IPS-NIHi7 (cell line): ENCODE results near the gene MLF2.
"Not testable (repeated sequence)": the region's sequence is repeated elsewhere in the genome, so short reads cannot be mapped to it uniquely, and the experiment has no call there.

Experiments used
- DNase-seq: peaks from one replicate; pipeline ENCODE4 v3.0.0; 2012; ENCODE audit warnings: mixed read lengths; ENCODE audit errors: extremely low spot score

The MLF2 gene

GRCh38 chr12:6765634-6766581 lies 13.0 kb upstream of the MLF2 start, which contains the start of gene PTMS:
Gene PTMS, plus strand, starts transcription at chr12:6766363. Its CDS starts 343 bp downstream, at chr12:6766706.
- peak; percentile 81 for DNase-seq

GRCh38 chr12:6765048-6765633 lies 12.2 kb upstream of the MLF2 start:
- no peak for DNase-seq

DNA sequence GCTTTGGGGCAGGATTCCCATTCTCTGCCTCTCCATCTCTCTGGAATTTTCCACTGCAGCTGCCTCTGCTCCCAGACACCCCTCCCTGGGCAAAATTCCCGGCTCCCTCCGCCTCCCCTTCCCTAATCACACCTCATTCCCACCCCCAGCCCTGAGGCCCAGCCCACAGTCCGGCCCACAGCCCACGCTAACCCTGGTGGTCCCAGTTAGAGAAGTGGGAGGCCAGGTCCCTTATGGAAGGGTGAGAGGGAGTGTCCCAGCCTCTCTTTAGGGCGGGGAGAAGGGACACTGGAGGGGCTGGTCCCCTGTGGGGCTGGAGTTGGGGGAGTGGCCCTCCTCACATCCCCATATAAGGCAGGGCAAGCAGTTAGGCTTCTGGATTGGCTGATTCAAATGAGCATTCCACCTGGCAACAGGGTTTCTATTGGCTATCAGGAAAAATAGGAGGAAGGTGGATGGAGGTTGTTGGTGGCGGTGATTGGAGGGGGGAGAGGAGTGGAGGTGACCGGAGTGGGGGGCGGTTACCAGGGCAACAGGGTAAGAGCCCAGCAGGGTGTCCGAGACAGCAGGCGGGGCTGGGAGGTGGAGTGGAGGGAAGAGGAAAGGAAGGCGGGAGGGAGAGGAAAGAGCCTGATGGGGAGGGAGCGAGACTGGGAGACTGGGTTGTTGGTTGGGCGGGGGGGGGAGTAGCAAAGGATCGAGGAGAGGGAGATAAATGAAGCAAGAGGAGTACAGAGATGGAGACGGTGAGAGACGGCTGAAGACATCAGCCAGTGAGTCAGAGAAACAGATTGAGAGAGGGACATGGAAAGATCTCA lies 11.3 kb upstream of the MLF2 start:
- peak; percentile 95 for DNase-seq

DNA sequence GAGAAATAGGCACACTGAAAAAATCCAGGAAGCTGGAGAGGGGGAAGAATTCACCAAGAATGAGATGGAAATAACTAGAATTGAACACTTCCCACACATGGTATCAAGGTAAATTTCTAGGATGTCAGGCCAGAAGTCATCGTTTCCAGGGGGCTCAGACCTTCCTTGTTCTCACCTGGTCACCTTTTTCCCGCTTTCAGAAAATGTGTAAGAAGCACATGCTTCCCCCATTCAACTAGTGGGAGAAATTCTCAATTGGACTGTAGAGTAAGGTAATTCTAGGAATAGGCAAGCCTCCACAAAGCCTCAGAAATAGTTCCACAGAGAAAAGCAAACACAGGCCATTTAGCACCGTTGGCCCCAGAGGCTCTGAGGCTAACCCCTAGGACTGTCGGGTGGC lies 10.4 kb upstream of the MLF2 start:
- no peak for DNase-seq

- no peak for DNase-seq
Measured at GRCh38 chr12:6759741-6760140, 6.8 kb upstream of the MLF2 start.

DNA sequence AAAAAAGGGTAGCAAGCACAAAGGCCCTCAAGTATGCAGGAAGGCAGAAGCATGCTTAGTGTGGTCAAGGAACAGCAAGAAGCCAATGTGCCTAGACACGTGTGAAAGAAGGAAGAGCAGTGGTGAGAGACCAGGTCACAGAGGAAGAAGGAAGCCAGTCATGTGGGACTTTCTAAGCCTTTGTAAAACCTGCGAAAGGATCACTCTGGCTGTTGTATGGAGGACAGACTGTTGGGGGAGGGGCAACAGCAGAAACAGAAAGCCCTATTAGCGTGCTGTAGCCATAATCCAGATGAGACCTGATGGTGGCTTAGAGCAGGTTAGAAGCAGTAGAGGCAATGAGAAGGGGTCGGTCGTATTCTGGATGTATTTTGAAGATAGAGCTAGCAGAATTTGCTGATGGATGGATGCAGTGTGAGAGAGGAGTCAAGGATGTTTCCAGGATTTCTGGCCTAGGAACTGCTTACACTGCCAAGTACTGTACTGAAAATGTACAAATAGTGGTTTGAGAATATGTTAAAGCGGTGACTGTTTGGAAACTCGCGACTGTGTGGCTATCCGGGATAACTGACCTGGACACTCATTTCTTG lies 5.7 kb upstream of the MLF2 start:
- no peak for DNase-seq

DNA sequence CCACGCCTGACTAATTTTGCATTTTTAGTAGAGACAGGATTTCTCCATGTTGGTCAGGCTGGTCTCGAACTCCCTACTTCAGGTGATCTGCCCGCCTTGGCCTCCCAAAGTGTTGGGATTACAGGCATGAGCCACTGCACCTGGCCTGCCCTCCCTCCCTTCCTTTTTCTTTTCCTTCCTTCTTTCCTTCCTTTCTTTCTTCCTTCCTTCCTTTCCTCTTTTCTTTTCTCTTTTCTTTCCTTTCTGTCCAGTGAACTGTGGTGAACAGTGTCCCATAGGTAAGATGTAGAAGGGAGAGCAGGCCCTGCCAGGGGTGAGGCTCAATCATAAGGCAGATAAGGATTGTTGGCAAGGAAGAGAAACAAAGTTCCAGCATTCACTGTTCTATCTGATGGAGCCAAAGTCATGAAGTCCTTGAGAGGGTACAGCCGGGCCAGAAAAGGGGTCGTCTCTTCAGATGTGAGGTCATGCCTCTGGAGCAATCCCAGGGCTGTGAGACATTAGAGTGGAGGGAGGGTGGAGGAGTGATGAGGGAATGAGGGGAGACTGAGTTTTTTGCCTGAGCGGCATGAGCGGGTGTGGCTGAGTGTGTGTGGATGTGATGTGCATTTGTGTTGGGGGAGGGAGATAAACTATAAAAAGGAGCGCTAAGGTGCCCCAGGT lies 4.2 kb upstream of the MLF2 start:
- no peak for DNase-seq

- DNase-seq = no peak
Measured at GRCh38 chr12:6754411-6754810, 1.5 kb upstream of the MLF2 start.

DNA sequence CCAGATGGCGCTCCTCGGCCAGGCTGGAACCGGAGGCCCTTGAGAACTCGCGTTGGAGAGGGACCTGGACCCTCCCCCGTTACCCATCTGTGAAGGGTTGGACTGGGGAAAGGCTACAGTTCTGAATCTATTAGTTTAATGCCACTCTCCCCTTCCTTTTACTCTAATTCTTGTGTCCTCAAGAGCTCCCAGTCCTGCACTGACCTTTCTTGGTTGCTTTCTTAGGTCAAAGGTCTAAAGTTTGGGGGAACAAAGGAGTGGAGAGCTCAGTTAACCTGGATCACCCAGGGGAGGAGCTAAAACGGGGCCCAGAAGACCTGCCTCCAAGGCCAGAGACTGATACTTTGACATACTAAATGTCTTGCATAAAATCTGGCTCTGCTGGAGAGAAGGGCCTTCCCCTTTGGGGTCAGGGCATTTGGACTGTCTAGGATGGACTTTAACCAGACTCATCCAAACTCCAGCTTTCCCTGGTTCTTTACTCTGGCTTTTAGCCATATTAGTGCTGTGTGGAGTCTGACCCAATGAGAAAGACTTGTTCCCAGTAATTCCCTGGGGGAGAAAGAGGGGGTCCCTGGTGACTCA lies 923 bp upstream of the MLF2 start:
- DNase-seq = peak; percentile 34

DNA sequence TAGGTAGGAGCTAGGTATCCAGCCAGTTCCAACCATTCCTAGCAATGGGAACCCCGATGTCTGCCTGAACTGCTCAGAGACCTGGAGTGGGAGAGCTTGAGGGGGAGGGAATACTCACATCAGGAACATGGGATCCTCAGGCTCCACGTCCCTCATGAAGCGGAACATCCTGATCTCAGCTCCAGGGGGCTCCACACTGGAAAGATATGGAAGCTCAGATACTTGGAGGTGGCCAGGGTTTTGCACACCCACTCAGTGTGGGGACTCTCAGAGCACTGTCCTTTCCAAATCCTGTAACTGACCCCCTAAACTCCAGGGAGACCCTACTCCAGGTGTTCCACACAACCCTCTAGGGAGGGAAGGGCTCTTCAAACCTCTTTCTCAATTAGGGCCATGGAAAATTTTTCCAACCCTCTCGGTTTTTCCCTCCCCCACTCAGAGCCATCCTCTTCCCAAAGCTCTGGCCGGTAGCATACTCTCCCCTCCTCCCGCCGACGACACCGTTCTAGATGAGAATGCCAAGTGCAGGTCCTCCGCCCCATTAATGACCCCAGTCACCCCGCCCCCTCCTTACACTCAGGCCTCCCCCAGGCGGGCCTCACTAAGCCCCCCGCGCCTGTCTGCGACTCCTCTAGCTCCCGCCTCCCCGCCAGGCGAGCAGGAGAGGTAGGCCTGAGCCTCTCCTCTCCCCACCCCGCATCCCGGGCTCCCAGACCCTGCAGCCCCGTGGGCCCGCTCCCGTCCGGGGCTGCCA lies 597 bp downstream of the MLF2 start:
- DNase-seq = peak; percentile 62

DNA sequence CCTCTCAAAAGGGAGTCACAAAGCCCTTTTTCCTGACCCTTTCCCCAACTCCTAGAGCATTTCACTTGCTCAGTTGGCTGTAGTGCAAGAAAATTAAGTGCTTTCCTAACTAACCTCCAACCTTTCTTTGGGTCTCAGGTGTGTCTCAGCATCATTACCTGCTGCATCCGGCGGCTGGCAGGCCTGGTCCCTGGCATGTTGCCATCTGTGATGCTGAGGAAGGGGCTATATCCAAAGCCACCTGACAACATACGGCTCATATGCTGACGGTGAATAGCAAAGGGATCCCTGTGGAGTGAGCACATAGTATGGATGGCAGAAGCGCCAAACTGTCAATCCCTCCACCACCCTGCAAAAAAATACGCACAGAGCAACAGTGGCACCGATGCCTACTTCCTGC lies 1.2 kb downstream of the MLF2 start:
- no peak for DNase-seq

- DNase-seq = no peak
Measured at GRCh38 chr12:6750506-6750905, 2.4 kb downstream of the MLF2 start.

DNA sequence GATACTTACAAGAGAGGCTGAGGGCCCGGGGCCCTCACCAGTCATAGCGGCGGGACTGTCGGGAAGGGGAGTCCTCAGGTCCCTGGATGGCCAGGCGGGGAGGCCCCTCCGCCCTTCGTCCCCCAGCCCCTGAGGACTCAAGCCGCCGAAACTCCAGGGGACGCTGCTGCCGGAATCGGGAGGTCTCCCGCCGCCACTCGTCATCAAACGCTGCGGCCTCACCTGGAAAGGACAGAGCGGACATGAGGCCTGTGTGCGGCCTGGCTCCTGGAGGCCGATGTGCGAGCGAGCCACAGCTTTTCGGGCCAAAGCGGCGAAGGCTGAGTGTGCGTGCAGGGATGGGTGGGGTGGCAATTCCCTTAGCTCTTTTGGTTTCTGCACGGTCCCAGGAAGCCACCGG lies 4.2 kb downstream of the MLF2 start:
- no peak for DNase-seq

GRCh38 chr12:6747216-6747615 lies 5.7 kb downstream of the MLF2 start:
- DNase-seq = no peak

- no peak for DNase-seq
Measured at GRCh38 chr12:6745741-6746525, 7.0 kb downstream of the MLF2 start.

DNA sequence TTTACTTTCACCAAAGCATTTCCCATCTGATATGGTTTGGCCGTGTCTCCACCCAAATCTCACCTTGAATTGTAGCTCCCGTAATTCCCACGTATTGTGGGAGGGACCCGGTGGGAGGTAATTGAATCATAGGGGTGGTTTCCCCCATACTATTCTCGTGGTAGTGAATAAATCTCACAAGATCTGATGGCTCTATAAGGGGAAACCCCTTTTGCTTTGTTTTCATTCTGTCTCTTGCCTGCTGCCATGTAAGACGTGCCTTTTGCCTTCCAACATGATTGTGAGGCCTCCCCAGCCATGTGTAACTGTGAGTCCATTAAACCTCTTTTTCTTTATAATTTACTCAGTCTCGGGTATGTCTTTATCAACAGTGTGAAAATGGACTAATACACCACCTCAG lies 9.6 kb downstream of the MLF2 start:
- not testable (repeated sequence) for DNase-seq

DNA sequence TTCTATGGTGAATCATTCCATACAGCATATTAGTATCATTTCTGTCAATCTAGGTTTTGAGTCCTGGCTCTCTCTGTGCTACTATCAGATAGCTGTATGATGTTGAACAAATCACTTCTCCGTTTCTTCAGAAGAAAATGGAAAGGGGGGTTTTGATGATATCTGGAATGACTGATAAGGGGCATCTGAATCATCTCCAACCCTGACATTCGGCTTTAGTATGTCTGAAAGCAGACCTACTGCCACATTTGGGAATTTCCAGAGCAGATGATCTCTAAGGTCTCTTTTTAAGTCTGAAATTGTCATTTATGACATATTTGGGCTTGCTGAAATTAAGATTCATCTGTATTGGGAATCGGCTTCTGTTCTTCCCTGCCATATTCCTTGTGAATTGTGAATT lies 10.1 kb downstream of the MLF2 start:
- no peak for DNase-seq

- not testable (repeated sequence) for DNase-seq
Measured at GRCh38 chr12:6742080-6742479, 10.9 kb downstream of the MLF2 start.

GRCh38 chr12:6736754-6737153 lies 16.2 kb downstream of the MLF2 start:
- DNase-seq = no peak
